Breast epithelium (tissue), 3 donors: ENCODE data around the gene SEMA3C.

ENCODE experiments used
- POLR2A ChIP-seq: fragments of 450-650 bp; IDR thresholded peaks from one replicate; pipeline ENCODE4 v1.6.1; 2016; ENCODE audit warnings: antibody characterized with exemption, mild to moderate bottlenecking, moderate library complexity
- TF ChIP-seq, protein P1 (sequence below), 3 donors: fragments of 450-650 bp; IDR thresholded peaks; one replicate each; pipeline ENCODE4 v1.5.1; 2016 to 2017; ENCODE audit warnings: antibody characterized with exemption in 3 of 3, mild to moderate bottlenecking in 3 of 3, moderate library complexity in 3 of 3

DNA sequence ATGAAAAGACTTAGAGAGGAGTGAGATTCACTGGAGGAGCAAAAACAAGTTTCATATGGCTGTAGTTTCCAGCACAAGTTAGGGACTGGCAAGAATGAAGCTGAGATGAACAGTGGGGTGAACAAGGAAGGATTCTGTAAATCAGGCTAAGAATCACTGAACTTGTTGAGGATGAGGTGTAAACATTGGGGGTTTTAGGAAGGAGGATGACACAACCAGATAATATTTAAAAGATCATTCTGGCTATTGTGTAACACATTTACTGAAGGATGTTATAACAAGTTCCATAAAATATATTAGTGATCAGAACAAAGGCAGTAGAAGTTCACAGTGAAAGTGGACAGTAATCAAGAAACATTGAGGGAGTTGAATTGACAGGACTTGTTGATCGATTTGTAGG lies 211.5 kb downstream of the SEMA3C start:
- TF ChIP-seq, protein P1, sequence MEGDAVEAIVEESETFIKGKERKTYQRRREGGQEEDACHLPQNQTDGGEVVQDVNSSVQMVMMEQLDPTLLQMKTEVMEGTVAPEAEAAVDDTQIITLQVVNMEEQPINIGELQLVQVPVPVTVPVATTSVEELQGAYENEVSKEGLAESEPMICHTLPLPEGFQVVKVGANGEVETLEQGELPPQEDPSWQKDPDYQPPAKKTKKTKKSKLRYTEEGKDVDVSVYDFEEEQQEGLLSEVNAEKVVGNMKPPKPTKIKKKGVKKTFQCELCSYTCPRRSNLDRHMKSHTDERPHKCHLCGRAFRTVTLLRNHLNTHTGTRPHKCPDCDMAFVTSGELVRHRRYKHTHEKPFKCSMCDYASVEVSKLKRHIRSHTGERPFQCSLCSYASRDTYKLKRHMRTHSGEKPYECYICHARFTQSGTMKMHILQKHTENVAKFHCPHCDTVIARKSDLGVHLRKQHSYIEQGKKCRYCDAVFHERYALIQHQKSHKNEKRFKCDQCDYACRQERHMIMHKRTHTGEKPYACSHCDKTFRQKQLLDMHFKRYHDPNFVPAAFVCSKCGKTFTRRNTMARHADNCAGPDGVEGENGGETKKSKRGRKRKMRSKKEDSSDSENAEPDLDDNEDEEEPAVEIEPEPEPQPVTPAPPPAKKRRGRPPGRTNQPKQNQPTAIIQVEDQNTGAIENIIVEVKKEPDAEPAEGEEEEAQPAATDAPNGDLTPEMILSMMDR (IDR thresholded peaks at IDR 0.05), result no peak
- TF ChIP-seq POLR2A, result no peak
